DMS153 treated with DMSO at 0.1 percent for 48 hours (cell line): Measurements from ENCODE around the gene GNGT1.

ENCODE experiments used
- DNase-seq: peaks from one replicate; lab custom pipeline; 2025; ENCODE audit not compliant: unreplicated experiment; lab: John Stamatoyannopoulos, UW

The GNGT1 gene

GRCh38 chr7:93938293-93938692, 31.9 kb downstream of the GNGT1 start:
- no peak for DNase-seq

- DNase-seq = no peak
Observed at GRCh38 chr7:93941945-93942344, 35.6 kb downstream of the GNGT1 start.

DNA sequence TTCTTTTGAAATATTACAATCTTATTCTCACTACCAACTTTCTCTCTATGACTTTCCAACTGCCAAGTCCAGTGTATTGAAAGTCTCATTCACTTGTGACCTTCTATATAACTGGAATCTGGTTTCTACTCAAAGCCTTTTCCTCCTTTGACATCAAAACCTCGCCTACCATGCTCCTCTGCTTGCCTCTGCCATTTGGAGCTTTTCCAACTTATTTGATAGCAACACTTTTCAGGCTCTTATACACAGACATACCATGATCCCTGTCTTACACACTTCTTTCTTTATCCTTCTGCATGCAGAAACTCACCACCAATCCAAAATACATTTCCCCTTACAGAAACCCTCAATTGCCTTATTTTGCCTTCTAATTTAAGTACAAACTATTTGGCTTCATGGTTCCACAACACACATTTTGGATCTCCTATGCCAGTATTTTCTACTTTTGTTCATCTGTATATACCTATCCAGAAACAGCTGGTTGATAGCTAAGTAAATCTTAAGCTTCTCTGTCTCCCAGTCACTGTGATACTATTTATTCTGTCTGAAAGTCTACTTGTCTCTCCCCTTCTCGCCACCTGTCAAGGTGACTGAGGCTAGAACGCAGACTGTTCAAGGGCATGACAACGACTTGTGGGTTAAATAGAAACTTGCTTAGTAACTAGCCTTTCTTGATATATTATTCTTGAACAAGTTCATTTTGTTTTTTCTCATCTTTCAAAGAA, 37.6 kb downstream of the GNGT1 start:
- DNase-seq = no peak

DNA sequence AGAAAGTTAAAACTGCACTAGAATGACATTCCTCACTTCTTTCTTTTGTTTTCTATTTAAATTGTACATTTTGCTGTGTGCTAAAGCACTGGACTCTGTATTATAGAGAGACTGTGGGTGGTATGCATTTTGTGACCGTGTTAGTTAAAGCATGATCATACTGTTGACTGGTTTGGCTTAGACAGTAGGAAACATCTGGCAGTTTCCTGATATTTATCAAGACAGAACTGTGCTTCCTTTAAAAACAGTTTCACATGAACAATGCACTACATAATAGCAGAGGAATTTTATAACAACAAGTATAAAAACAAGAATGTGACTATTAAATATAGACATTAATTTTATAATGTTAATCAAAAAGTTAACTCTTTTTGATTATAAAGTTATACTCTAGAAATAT, 38.3 kb downstream of the GNGT1 start:
- DNase-seq = no peak

GRCh38 chr7:93945083-93945482, 38.7 kb downstream of the GNGT1 start:
- no peak for DNase-seq

DNA sequence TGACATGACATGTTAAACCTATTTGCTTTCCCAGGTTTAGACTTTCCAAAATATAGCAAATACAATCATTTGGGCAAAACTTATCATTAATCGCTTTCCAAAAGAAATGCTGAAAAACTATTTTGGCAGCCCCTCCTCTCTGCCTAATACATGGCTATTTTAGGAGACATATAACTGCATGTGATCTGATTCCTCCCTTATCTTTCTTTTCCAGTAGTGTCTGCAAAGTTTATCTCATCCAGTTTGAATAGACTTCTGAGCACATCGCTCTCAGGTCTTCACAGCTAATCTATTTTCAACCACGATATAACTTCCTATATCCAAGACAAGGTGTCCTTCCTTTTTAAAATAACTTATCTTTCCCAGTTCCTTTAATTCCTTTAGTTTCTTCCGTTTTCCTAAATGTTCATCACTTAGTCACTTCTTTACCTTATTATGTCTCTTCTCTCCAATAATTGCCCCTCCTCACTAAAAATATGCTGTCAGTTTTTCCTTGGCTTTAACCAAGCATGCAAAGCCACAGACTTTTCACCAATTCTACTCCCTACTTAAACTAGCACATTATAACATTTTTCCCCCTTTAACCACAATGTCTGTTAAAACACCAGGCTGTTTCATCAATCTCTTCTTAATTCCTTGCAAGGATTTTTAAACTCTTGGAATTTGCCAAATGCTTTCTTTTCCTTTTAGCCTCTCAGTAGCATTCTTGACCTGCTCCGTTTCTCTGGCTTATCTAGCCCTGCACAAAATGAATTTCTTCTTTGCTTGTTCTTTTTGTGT, 39.6 kb downstream of the GNGT1 start:
- DNase-seq = no peak

GRCh38 chr7:93948106-93948505, 41.7 kb downstream of the GNGT1 start:
- no peak for DNase-seq

GRCh38 chr7:93948873-93949272, 42.5 kb downstream of the GNGT1 start:
- no peak for DNase-seq

DNA sequence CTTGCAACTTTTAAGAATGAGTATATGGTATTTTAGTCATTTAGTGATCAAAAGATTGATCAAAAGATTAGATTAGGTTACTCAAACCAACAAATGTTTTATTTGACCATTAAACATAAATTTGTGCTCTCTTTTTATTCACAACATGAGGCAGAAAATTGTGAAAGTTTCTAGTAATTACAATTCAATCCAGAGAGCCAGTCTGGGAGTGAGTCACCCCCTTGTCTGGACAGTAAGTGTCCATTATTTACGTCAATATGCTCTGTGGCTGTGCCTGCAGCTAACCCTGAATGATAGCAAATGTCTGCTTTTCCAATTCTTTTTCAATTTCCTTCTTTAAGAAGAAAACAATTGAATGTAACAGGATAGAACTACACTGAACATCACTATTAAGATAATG, 43.1 kb downstream of the GNGT1 start:
- no peak for DNase-seq

- DNase-seq = no peak
Observed at GRCh38 chr7:93955304-93955703, 48.9 kb downstream of the GNGT1 start.

DNA sequence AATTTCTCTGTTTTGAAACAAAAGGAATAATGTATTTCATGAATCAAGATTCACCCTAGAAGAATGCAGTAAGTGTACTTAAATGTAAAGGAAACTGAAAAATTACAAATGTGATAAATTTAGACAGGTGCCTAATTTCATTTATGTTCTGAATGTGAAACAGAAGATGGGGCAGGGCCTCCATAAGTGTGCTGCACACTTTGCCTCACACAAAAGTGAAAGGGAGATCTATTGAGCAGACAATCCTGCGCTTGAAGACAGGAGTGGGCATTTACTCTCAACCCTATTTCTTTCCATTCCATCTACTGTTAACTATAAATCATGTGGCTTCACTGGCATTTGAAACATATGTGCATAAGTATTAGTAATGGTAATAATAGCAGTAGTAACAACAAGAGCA, 51.4 kb downstream of the GNGT1 start:
- DNase-seq = no peak

- DNase-seq = no peak
Observed at GRCh38 chr7:93958216-93958615, 51.8 kb downstream of the GNGT1 start.

GRCh38 chr7:93958651-93959050, 52.3 kb downstream of the GNGT1 start:
- no peak for DNase-seq
